ENCODE results near the gene AMN.

Gene AMN

DNA sequence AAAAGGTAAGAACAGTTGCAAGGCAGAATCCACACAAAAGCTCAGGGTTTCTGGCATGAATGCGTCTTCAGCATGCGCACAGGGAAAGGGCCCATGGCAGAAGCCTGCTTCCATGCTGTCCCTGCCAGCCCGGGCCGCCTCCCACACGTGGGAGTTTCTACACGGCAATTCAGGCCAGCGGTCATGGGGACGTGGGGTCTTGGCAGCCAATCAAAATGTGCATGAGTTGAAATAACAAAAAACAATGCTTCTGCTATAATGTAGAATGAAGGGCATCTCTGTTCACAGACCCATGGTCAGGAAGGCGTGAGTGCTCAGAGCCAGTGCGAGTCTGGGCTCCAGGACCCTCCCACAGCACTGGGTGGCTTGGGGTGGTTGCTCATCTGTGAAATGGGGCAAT lies 28.6 kb downstream of the AMN start:
- ATAC-seq (ENCODE audit: low read depth) (no peak), DNase-seq (ENCODE audit: low spot score) (peak; percentile 70)
- TF ChIP-seq, protein P1, sequence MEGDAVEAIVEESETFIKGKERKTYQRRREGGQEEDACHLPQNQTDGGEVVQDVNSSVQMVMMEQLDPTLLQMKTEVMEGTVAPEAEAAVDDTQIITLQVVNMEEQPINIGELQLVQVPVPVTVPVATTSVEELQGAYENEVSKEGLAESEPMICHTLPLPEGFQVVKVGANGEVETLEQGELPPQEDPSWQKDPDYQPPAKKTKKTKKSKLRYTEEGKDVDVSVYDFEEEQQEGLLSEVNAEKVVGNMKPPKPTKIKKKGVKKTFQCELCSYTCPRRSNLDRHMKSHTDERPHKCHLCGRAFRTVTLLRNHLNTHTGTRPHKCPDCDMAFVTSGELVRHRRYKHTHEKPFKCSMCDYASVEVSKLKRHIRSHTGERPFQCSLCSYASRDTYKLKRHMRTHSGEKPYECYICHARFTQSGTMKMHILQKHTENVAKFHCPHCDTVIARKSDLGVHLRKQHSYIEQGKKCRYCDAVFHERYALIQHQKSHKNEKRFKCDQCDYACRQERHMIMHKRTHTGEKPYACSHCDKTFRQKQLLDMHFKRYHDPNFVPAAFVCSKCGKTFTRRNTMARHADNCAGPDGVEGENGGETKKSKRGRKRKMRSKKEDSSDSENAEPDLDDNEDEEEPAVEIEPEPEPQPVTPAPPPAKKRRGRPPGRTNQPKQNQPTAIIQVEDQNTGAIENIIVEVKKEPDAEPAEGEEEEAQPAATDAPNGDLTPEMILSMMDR (IDR thresholded peaks at IDR 0.05; ENCODE audit: poor library complexity, severe bottlenecking): no peak
- peaks cover 92% of the 10 kb centered on the region for H3K36me3 ChIP-seq (ENCODE audit: low read depth)
- no peaks in the 10 kb centered on the region for H3K4me1 ChIP-seq (ENCODE audit: insufficient read depth, poor library complexity, severe bottlenecking)
- no peak overlapping the region for H3K4me3 ChIP-seq (ENCODE audit: severe bottlenecking)
- no peak overlapping the region for H3K27ac ChIP-seq (ENCODE audit: poor library complexity, severe bottlenecking)
- no peaks in the 10 kb centered on the region for H3K9me3 ChIP-seq (ENCODE audit: severe bottlenecking)
- H3K27me3 ChIP-seq (ENCODE audit: insufficient read depth, poor library complexity, severe bottlenecking): no peaks in the 10 kb centered on the region

DNA sequence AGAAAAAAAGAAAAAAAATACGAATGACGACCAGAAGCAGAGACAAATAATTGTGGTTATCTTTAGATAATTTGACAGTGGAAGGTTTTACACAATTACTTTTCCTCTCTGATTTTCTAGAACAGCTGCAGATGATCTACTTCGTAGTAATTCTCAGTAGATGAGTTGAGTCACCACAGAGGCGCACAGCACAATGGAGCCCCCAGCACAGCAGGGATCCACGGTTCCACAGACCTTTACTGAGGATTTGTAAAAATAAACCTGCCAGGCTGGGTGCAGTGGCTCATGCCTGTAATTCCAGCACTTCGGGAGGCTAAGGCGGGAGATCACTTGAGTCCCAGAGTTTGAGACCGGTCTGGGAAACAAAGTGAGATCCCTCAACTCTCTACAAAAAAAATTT lies 29.3 kb downstream of the AMN start:
- Histone ChIP-seq H3K4me1 (ENCODE audit: insufficient read depth, poor library complexity, severe bottlenecking) (no peaks in the 10 kb centered on the region), H3K27me3 (ENCODE audit: insufficient read depth, poor library complexity, severe bottlenecking) (no peaks in the 10 kb centered on the region), H3K9me3 (ENCODE audit: severe bottlenecking) (no peaks in the 10 kb centered on the region), H3K27ac (ENCODE audit: poor library complexity, severe bottlenecking) (no peak overlapping the region), H3K4me3 (ENCODE audit: severe bottlenecking) (no peak overlapping the region), H3K36me3 (ENCODE audit: low read depth) (peaks cover 92% of the 10 kb centered on the region)
- TF ChIP-seq, protein P1 (IDR thresholded peaks at IDR 0.05; ENCODE audit: poor library complexity, severe bottlenecking): no peak
- no peak for DNase-seq (ENCODE audit: low spot score)
- no peak for ATAC-seq (ENCODE audit: low read depth)

DNA sequence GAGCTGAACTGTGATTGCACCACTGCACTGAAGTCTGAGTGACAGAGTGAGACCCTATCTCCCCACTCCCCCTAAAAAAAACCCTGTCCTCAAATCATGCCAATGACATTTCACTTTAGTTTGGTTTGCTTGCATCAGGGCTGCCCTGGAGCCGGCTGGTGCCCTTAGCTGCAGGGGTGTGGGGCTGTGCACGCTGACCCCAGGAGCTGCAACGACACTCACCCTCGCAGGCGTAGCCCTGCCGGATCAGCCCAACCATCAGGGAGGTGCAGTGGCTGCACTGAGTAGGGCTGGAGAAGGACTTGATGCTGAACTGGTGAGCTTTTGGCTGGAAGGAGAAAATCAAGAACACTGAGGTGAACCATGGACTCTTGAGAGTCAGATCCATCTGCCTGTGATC lies 29.8 kb downstream of the AMN start:
- ATAC-seq (ENCODE audit: low read depth) (no peak), DNase-seq (ENCODE audit: low spot score) (no peak)
- Histone ChIP-seq H3K4me3 (ENCODE audit: severe bottlenecking) (no peak overlapping the region), H3K27ac (ENCODE audit: poor library complexity, severe bottlenecking) (no peak overlapping the region), H3K36me3 (ENCODE audit: low read depth) (peaks cover 89% of the 10 kb centered on the region), H3K9me3 (ENCODE audit: severe bottlenecking) (no peaks in the 10 kb centered on the region), H3K27me3 (ENCODE audit: insufficient read depth, poor library complexity, severe bottlenecking) (no peaks in the 10 kb centered on the region), H3K4me1 (ENCODE audit: insufficient read depth, poor library complexity, severe bottlenecking) (no peaks in the 10 kb centered on the region)
- TF ChIP-seq, protein P1 (IDR thresholded peaks at IDR 0.05; ENCODE audit: poor library complexity, severe bottlenecking): no peak

DNA sequence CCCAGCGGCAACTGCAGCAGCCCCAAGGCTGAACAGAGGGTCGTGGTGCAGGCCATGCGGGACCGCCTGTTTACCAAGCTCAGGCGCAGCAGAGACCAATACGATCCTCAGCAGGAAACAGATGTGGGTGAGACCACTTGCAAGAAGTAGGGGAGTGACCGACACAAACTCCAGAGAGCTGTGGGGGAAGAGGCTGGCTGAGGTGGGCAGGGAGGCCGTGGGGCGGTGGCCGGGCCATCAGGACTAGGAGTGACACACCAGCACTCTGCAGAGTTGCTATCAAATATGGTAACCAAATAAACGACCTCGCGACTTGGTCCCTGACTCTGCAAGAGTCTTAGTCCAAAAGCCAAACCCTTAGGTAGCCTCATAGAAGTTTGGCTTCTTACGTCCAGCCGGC lies 30.6 kb downstream of the AMN start:
- ATAC-seq (ENCODE audit: low read depth): no peak
- no peaks in the 10 kb centered on the region for H3K9me3 ChIP-seq (ENCODE audit: severe bottlenecking)
- no peak overlapping the region for H3K27ac ChIP-seq (ENCODE audit: poor library complexity, severe bottlenecking)
- H3K4me1 ChIP-seq (ENCODE audit: insufficient read depth, poor library complexity, severe bottlenecking): no peaks in the 10 kb centered on the region
- TF ChIP-seq, protein P1 (IDR thresholded peaks at IDR 0.05; ENCODE audit: poor library complexity, severe bottlenecking): no peak
- no peak for DNase-seq (ENCODE audit: low spot score)
- no peak overlapping the region for H3K4me3 ChIP-seq (ENCODE audit: severe bottlenecking)
- peaks cover 92% of the 10 kb centered on the region for H3K36me3 ChIP-seq (ENCODE audit: low read depth)
- H3K27me3 ChIP-seq (ENCODE audit: insufficient read depth, poor library complexity, severe bottlenecking): no peaks in the 10 kb centered on the region

DNA sequence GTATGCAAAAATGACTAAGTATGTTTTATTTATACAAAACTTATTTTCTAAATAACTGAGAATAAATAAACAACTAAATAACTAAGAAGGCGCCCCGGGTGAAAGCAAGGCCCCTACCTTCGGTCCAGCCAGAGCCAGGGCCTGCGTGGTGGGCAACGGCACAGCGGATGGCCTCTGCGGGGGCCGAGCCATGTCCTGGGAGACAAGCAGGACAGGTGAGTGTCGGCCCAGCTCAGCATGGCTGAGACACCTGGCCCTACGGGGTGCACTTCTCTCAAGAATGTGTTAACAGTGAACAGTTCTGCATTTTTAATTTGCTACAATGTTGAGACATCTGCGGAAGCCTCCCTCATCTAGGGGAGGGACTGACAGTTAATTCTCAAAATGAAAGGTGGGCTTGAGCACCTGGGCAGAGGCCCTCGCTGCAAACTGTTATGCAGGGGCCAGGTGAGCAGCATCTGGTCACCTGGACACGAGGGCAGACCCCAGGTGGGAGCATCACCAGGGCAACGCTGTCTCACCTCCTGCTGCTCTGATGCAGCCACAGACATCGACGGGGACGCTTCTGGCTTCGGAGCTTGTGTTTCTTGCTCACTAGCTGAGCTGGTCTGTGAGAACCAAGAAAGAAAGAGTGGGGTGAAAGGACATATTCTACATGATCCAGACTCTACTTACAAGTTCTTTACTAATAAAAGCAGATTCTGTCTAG lies 31.8 kb downstream of the AMN start:
- Histone ChIP-seq H3K27me3 (ENCODE audit: insufficient read depth, poor library complexity, severe bottlenecking) (no peaks in the 10 kb centered on the region), H3K9me3 (ENCODE audit: severe bottlenecking) (no peaks in the 10 kb centered on the region), H3K36me3 (ENCODE audit: low read depth) (peaks cover 97% of the 10 kb centered on the region), H3K4me3 (ENCODE audit: severe bottlenecking) (no peak overlapping the region), H3K27ac (ENCODE audit: poor library complexity, severe bottlenecking) (no peak overlapping the region), H3K4me1 (ENCODE audit: insufficient read depth, poor library complexity, severe bottlenecking) (no peaks in the 10 kb centered on the region)
- ATAC-seq (ENCODE audit: low read depth) (no peak), DNase-seq (ENCODE audit: low spot score) (no peak)
- TF ChIP-seq, protein P1 (IDR thresholded peaks at IDR 0.05; ENCODE audit: poor library complexity, severe bottlenecking): no peak

Measured in RWPE2 (cell line).